Measurements from ENCODE around the gene CLEC4F.

Gene CLEC4F

GRCh38 chr2:70767699-70768589, 52.5 kb downstream of the CLEC4F start, which contains the start of gene ADD2:
Gene ADD2 (minus strand): TSS chr2:70768200. CDS start chr2:70706408, 61,792 bp downstream.
- no peak for TF ChIP-seq GATA2 (IDR thresholded peaks at IDR 0.05; ENCODE audit: low read depth, low read length)
- TF ChIP-seq GATA3 (IDR thresholded peaks at IDR 0.05; ENCODE audit: low read depth, low read length), result no peak

- TF ChIP-seq GATA2 (IDR thresholded peaks at IDR 0.05; ENCODE audit: low read depth, low read length) (no peak), GATA3 (IDR thresholded peaks at IDR 0.05; ENCODE audit: low read depth, low read length) (no peak)
Measured at GRCh38 chr2:70767079-70767698, 53.2 kb downstream of the CLEC4F start.

GRCh38 chr2:70766357-70767078, 53.9 kb downstream of the CLEC4F start:
- TF ChIP-seq GATA3 (IDR thresholded peaks at IDR 0.05; ENCODE audit: low read depth, low read length) (no peak), GATA2 (IDR thresholded peaks at IDR 0.05; ENCODE audit: low read depth, low read length) (0 out of 2 replicates have a peak, but pooled peaks have one; percentile 7)

GRCh38 chr2:70765507-70765906, 54.9 kb downstream of the CLEC4F start:
- TF ChIP-seq GATA2 (IDR thresholded peaks at IDR 0.05; ENCODE audit: low read depth, low read length), result no peak
- no peak for TF ChIP-seq GATA3 (IDR thresholded peaks at IDR 0.05; ENCODE audit: low read depth, low read length)

- no peak for TF ChIP-seq GATA3 (IDR thresholded peaks at IDR 0.05; ENCODE audit: low read depth, low read length)
- TF ChIP-seq GATA2 (IDR thresholded peaks at IDR 0.05; ENCODE audit: low read depth, low read length), result no peak
Measured at GRCh38 chr2:70759446-70759845, 61.0 kb downstream of the CLEC4F start.
